PFSK-1 (cell line): ENCODE measurements around the gene PLA2G4A.

Experiments
- FOXP2 ChIP-seq: optimal IDR thresholded peaks from 2 replicates; pipeline ENCODE3; 2011; ENCODE audit warnings: borderline replicate concordance, control low read depth, inconsistent platforms; ENCODE audit not compliant: insufficient read depth; ENCODE audit errors: extremely low read length, extremely low read depth
- POLR2AphosphoS5 ChIP-seq: IDR thresholded peaks from 2 replicates; pipeline ENCODE4 v1.6.1; 2012; ENCODE audit warnings: low read depth, mild to moderate bottlenecking, control low read depth, low read length, moderate library complexity
- REST ChIP-seq, 2 experiments: IDR thresholded peaks; 2 replicates each; pipeline versions ENCODE4 v1.6.1 to v1.8.0; 2011 to 2012; ENCODE audit warnings: low read depth in 2 of 2, low read length in 2 of 2, control low read depth in 1 of 2, inconsistent platforms in 1 of 2, mild to moderate bottlenecking in 1 of 2, moderate library complexity in 1 of 2; ENCODE audit not compliant: insufficient read depth in 1 of 2
- SIN3A ChIP-seq: IDR thresholded peaks from 2 replicates; pipeline ENCODE4 v1.6.1; 2012; ENCODE audit warnings: mild to moderate bottlenecking, low read length, moderate library complexity, borderline replicate concordance; ENCODE audit not compliant: insufficient read depth
- TAF1 ChIP-seq: IDR thresholded peaks from 2 replicates; pipeline ENCODE4 v1.6.1; 2012; ENCODE audit warnings: low read length, control low read depth, borderline replicate concordance; ENCODE audit not compliant: insufficient read depth

PLA2G4A gene

DNA sequence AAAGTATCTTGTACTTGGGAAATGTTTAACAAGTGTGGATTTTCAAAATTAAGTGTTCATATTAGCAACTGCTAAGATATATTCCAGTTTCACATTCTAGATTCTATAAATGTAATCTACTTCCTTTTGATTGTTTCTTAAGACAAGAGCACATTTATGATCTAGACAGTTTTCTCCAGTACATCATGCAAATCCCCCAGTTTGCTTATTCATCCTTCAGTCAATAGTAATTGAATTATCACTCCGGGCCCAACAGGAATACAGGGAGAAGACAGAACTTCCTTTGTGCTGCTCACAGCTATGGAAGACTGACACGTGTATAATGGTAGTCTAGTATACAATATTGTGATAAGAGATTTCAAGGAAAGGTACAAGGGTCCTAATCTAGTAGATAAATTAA lies 14.5 kb downstream of the PLA2G4A start:
- no peak for TF ChIP-seq TAF1
- no peak for TF ChIP-seq POLR2AphosphoS5
- TF ChIP-seq FOXP2, result no peak
- no peak for TF ChIP-seq SIN3A
- no peak for TF ChIP-seq REST (IDR thresholded peaks at IDR 0.05; ENCODE audit: insufficient read depth in 1 of 2, low read depth in 2 of 2, low read length in 2 of 2)

GRCh38 chr1:186843931-186844330 lies 15.2 kb downstream of the PLA2G4A start:
- TF ChIP-seq TAF1 (no peak), REST (IDR thresholded peaks at IDR 0.05; ENCODE audit: insufficient read depth in 1 of 2, low read depth in 2 of 2, low read length in 2 of 2) (no peak), POLR2AphosphoS5 (no peak), SIN3A (no peak), FOXP2 (no peak)

- no peak for TF ChIP-seq SIN3A
These were observed 16.9 kb downstream of the PLA2G4A start for GRCh38 chr1:186845576-186846210.

GRCh38 chr1:186848509-186849130 lies 19.9 kb downstream of the PLA2G4A start:
- TF ChIP-seq POLR2AphosphoS5 (no peak), SIN3A (no peak), TAF1 (no peak), FOXP2 (no peak), REST (IDR thresholded peaks at IDR 0.05; ENCODE audit: insufficient read depth in 1 of 2, low read depth in 2 of 2, low read length in 2 of 2) (no peak)

DNA sequence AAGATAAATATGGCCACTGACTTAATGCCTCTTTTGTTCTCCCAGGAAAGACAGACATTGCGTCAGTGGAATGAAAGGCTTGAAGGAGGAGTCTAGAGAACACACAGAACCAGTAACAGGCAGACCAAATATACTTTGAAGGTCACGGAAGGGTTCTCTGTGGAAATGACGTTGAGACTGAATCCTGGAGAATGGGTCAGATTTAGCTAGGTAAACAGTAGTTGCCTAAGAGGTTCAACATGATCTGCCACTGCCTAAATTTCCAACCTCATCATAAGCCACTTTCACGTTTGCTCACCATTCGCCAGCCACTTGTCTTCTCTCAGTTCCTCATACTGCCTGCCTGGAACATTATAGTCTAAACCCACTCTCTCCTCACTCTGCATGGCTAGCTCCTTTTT lies 20.5 kb downstream of the PLA2G4A start:
- no peak for TF ChIP-seq POLR2AphosphoS5
- no peak for TF ChIP-seq REST (IDR thresholded peaks at IDR 0.05; ENCODE audit: insufficient read depth in 1 of 2, low read depth in 2 of 2, low read length in 2 of 2)
- TF ChIP-seq FOXP2, result no peak
- no peak for TF ChIP-seq SIN3A
